Mesendoderm (in vitro differentiated cells): Measurements from ENCODE around the gene SOX9.

Experiments used
- DNase-seq: peaks from one replicate; pipeline ENCODE4 v3.0.0; 2013
- H2AK5ac ChIP-seq: 2 replicates; pipeline ENCODE4 v1.6.1; 2013; ENCODE audit warnings: low read length, inconsistent platforms
- H2BK120ac ChIP-seq: 2 replicates; pipeline ENCODE4 v1.6.1; 2013; ENCODE audit warnings: low read depth, mild to moderate bottlenecking, low read length, moderate library complexity, mixed read lengths
- H2BK15ac ChIP-seq: replicated peaks from 2 replicates; pipeline ENCODE4 v1.6.1; 2013; ENCODE audit warnings: low read depth, mild to moderate bottlenecking, moderate library complexity
- H2BK5ac ChIP-seq: 2 replicates; pipeline ENCODE4 v1.6.1; 2013; ENCODE audit warnings: low read length, inconsistent platforms
- H3K18ac ChIP-seq: 2 replicates; pipeline ENCODE4 v1.6.1; 2013; ENCODE audit warnings: mild to moderate bottlenecking, low read length, mixed read lengths
- H3K23ac ChIP-seq: one replicate; pipeline ENCODE4 v1.6.1; 2013; ENCODE audit warnings: low read length
- H3K27ac ChIP-seq: 2 replicates; pipeline ENCODE4 v1.5.1; 2013; ENCODE audit warnings: low read depth, mild to moderate bottlenecking, inconsistent platforms, low read length, moderate library complexity
- H3K27me3 ChIP-seq: 2 replicates; pipeline ENCODE4 v1.6.1; 2013; ENCODE audit warnings: low read length, control low read depth, mild to moderate bottlenecking, inconsistent platforms; ENCODE audit not compliant: insufficient read depth, poor library complexity
- H3K36me3 ChIP-seq: 2 replicates; pipeline ENCODE4 v1.6.1; 2013; ENCODE audit warnings: low read length, inconsistent platforms; ENCODE audit not compliant: control insufficient read depth, insufficient read depth
- H3K4ac ChIP-seq: one replicate; pipeline ENCODE4 v1.6.1; 2013; ENCODE audit warnings: low read depth, mild to moderate bottlenecking, low read length, moderate library complexity
- H3K4me1 ChIP-seq: 2 replicates; pipeline ENCODE4 v1.6.1; 2013; ENCODE audit warnings: low read depth, low read length, inconsistent platforms; ENCODE audit not compliant: control insufficient read depth
- H3K4me2 ChIP-seq: 2 replicates; pipeline ENCODE4 v1.6.1; 2013; ENCODE audit warnings: low read length
- H3K4me3 ChIP-seq: 2 replicates; pipeline ENCODE4 v1.5.1; 2013; ENCODE audit warnings: mild to moderate bottlenecking, low read length
- H3K56ac ChIP-seq: one replicate; pipeline ENCODE4 v1.6.1; 2013; ENCODE audit warnings: low read length
- H3K79me1 ChIP-seq: 2 replicates; pipeline ENCODE4 v1.6.1; 2013; ENCODE audit warnings: low read length, inconsistent platforms
- H3K79me2 ChIP-seq: 2 replicates; pipeline ENCODE4 v1.6.1; 2013; ENCODE audit warnings: mild to moderate bottlenecking, low read length; ENCODE audit not compliant: control insufficient read depth, insufficient read depth
- H3K9ac ChIP-seq: 2 replicates; pipeline ENCODE4 v1.6.1; 2013; ENCODE audit warnings: low read length, inconsistent platforms
- H4K5ac ChIP-seq: one replicate; pipeline ENCODE4 v1.6.1; 2013; ENCODE audit warnings: low read length
- H4K8ac ChIP-seq: one replicate; pipeline ENCODE4 v1.6.1; 2013; ENCODE audit warnings: low read depth, mild to moderate bottlenecking, control low read depth, low read length, moderate library complexity
- WGBS: extraction: QIAGEN DNeasy Blood & Tissue Kit; methylation state at CpG from one replicate; pipeline ENCODE4 v1.1.7; 2013; ENCODE audit warnings: low lambda C conversion rate, missing lambda C conversion rate; ENCODE audit not compliant: insufficient coverage; ENCODE audit errors: extremely low coverage; 5-methylcytosine and 5-hydroxymethylcytosine counted together

The SOX9 gene

DNA sequence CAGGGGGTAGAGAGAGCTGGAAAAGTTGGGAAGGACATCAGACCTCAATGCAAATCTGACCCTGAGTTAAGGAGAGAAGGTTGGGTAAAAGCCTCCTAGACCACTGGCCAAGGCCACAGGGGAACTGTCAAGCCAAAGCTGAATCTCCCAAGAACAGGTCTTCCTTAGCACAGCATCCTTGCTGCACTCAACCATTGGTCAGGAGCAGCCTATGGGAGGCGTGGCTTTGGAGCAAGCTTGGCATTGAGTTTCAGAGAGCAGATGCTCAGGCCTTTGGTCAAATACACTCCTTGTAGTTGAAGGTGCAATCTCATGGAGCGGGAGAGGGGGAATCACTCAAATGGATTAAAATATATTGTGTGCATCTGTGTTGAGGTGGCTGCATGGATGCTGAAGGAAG lies 21.8 kb downstream of the SOX9 start:
- WGBS = no CpG with 5 or more reads among the region's 2 CpGs
- no peak overlapping the region for H2BK120ac ChIP-seq
- no peak overlapping the region for H2BK15ac ChIP-seq
- H3K79me1 ChIP-seq = no peaks in the 10 kb centered on the region
- no peak overlapping the region for H3K23ac ChIP-seq
- H3K27ac ChIP-seq = no peak overlapping the region
- H3K4ac ChIP-seq = no peak overlapping the region
- no peaks in the 10 kb centered on the region for H3K4me1 ChIP-seq
- no peak overlapping the region for H3K56ac ChIP-seq
- no peak overlapping the region for H4K8ac ChIP-seq
- no peak overlapping the region for H4K5ac ChIP-seq
- H3K36me3 ChIP-seq = no peaks in the 10 kb centered on the region
- H3K4me2 ChIP-seq = no peak overlapping the region
- H3K4me3 ChIP-seq = no peak overlapping the region
- H3K27me3 ChIP-seq = no peaks in the 10 kb centered on the region
- H2AK5ac ChIP-seq = no peak overlapping the region
- H3K9ac ChIP-seq = no peak overlapping the region
- no peak for DNase-seq
- H3K18ac ChIP-seq = no peak overlapping the region
- H2BK5ac ChIP-seq = no peak overlapping the region
- no peaks in the 10 kb centered on the region for H3K79me2 ChIP-seq

- no peak overlapping the region for H3K4ac ChIP-seq
- H3K56ac ChIP-seq = no peak overlapping the region
- WGBS = no CpG with 5 or more reads among the region's 5 CpGs
- H4K8ac ChIP-seq = no peak overlapping the region
- no peaks in the 10 kb centered on the region for H3K4me1 ChIP-seq
- H3K79me1 ChIP-seq = no peaks in the 10 kb centered on the region
- no peak overlapping the region for H3K18ac ChIP-seq
- H3K4me2 ChIP-seq = no peak overlapping the region
- H3K27me3 ChIP-seq = no peaks in the 10 kb centered on the region
- H2BK5ac ChIP-seq = no peak overlapping the region
- H4K5ac ChIP-seq = no peak overlapping the region
- H3K79me2 ChIP-seq = no peaks in the 10 kb centered on the region
- no peak overlapping the region for H3K9ac ChIP-seq
- no peak overlapping the region for H3K27ac ChIP-seq
- no peak for DNase-seq
- H3K36me3 ChIP-seq = no peaks in the 10 kb centered on the region
- H2BK120ac ChIP-seq = no peak overlapping the region
- no peak overlapping the region for H2AK5ac ChIP-seq
- H2BK15ac ChIP-seq = no peak overlapping the region
- H3K4me3 ChIP-seq = no peak overlapping the region
- no peak overlapping the region for H3K23ac ChIP-seq
Measured at GRCh38 chr17:72143245-72143644, 22.4 kb downstream of the SOX9 start.

DNA sequence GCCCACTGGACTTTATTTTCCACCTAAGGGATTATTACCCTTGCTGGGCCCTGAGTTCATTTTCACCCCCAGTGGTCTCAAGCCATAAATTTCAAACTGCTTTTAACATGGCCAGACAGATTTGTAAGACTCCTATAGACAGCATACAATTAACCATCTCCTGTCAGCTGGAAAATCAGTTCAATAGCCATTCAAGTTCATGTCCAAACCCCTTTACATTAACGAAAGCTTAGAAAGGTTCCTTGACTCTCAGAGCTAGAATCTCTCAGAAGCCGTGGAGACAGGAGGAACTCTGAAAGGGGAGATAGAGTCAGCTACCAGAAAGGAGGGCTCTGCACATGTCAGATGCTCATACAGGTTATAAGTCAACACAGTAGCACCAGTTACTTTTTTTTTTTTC lies 23.3 kb downstream of the SOX9 start:
- Histone ChIP-seq H3K4me2 (no peak overlapping the region), H3K27me3 (no peaks in the 10 kb centered on the region), H3K4ac (no peak overlapping the region), H3K18ac (no peak overlapping the region), H3K36me3 (no peaks in the 10 kb centered on the region), H3K56ac (no peak overlapping the region), H2BK15ac (no peak overlapping the region), H4K8ac (no peak overlapping the region), H2BK5ac (no peak overlapping the region), H4K5ac (no peak overlapping the region), H3K9ac (no peak overlapping the region), H3K79me1 (no peaks in the 10 kb centered on the region), H3K23ac (no peak overlapping the region), H2AK5ac (no peak overlapping the region), H3K4me3 (no peak overlapping the region), H3K4me1 (no peaks in the 10 kb centered on the region), H2BK120ac (no peak overlapping the region), H3K79me2 (no peaks in the 10 kb centered on the region), H3K27ac (no peak overlapping the region)
- WGBS = no CpG with 5 or more reads among the region's 2 CpGs
- no peak for DNase-seq

DNA sequence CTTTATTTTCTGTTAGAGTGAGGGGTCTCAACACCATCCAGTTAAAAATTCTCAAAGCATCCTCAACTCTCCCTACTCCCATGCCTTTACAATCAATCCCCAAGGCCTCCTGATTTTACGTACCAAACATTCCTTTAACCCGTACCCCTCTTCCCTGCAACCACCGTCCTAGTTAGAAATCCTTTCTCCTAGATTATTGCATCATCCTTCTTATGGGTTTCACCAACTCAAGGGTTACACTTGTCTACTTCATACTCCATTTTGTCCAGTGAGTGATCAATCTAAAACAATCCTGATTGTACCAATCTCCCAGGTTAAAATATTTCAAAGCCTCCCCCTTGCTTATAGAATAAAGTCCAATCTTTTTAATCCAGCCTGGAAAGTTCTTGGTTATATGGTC lies 24.7 kb downstream of the SOX9 start:
- no peak for DNase-seq
- no peak overlapping the region for H3K56ac ChIP-seq
- no peaks in the 10 kb centered on the region for H3K27me3 ChIP-seq
- H4K5ac ChIP-seq = no peak overlapping the region
- H2BK120ac ChIP-seq = no peak overlapping the region
- H3K36me3 ChIP-seq = no peaks in the 10 kb centered on the region
- H3K4ac ChIP-seq = no peak overlapping the region
- H3K9ac ChIP-seq = no peak overlapping the region
- no peak overlapping the region for H3K4me3 ChIP-seq
- H3K4me1 ChIP-seq = no peaks in the 10 kb centered on the region
- H2BK5ac ChIP-seq = no peak overlapping the region
- H3K27ac ChIP-seq = no peak overlapping the region
- no peak overlapping the region for H3K4me2 ChIP-seq
- H3K79me1 ChIP-seq = no peaks in the 10 kb centered on the region
- H2BK15ac ChIP-seq = no peak overlapping the region
- no peak overlapping the region for H3K18ac ChIP-seq
- no peak overlapping the region for H2AK5ac ChIP-seq
- no peaks in the 10 kb centered on the region for H3K79me2 ChIP-seq
- H4K8ac ChIP-seq = no peak overlapping the region
- no peak overlapping the region for H3K23ac ChIP-seq
- WGBS = 100% methylated on average over 3 of the region's 3 CpGs

DNA sequence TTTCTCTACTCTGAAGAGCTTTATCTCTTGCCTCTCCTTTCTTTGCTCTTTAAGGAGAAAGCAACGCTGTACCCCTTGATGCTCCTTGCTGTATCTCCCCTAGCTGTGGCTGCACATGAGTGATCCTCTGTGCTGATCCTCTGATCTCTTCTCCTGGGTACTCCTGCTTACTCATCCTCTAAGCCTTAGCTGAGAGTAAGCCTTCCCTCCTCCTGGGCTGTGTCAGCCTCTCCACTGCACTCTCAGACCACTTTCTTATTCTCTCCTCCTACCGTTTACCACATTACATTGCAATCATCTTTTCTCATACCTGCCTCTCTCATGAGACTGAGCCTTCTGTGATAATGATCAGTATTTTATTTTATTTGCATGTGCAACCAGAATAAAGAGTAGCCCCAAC lies 25.1 kb downstream of the SOX9 start:
- H4K5ac ChIP-seq = no peak overlapping the region
- no peak for DNase-seq
- no peak overlapping the region for H2BK5ac ChIP-seq
- H3K4me2 ChIP-seq = no peak overlapping the region
- no peaks in the 10 kb centered on the region for H3K27me3 ChIP-seq
- H3K9ac ChIP-seq = no peak overlapping the region
- no CpG with 5 or more reads among the region's 2 CpGs for WGBS
- no peak overlapping the region for H3K4me3 ChIP-seq
- no peak overlapping the region for H4K8ac ChIP-seq
- H3K27ac ChIP-seq = no peak overlapping the region
- no peak overlapping the region for H2AK5ac ChIP-seq
- H3K23ac ChIP-seq = no peak overlapping the region
- H2BK120ac ChIP-seq = no peak overlapping the region
- H3K79me1 ChIP-seq = no peaks in the 10 kb centered on the region
- no peak overlapping the region for H3K56ac ChIP-seq
- no peaks in the 10 kb centered on the region for H3K79me2 ChIP-seq
- no peak overlapping the region for H2BK15ac ChIP-seq
- H3K4ac ChIP-seq = no peak overlapping the region
- no peak overlapping the region for H3K18ac ChIP-seq
- H3K4me1 ChIP-seq = no peaks in the 10 kb centered on the region
- no peaks in the 10 kb centered on the region for H3K36me3 ChIP-seq

GRCh38 chr17:72146371-72146770 lies 25.6 kb downstream of the SOX9 start:
- no peaks in the 10 kb centered on the region for H3K79me2 ChIP-seq
- no peak overlapping the region for H3K4me2 ChIP-seq
- H3K79me1 ChIP-seq = no peaks in the 10 kb centered on the region
- H3K27ac ChIP-seq = no peak overlapping the region
- H3K4me3 ChIP-seq = no peak overlapping the region
- no peak overlapping the region for H2BK15ac ChIP-seq
- no peak overlapping the region for H4K8ac ChIP-seq
- no peak overlapping the region for H3K56ac ChIP-seq
- H3K27me3 ChIP-seq = no peaks in the 10 kb centered on the region
- H3K36me3 ChIP-seq = no peaks in the 10 kb centered on the region
- no peak overlapping the region for H3K18ac ChIP-seq
- H4K5ac ChIP-seq = no peak overlapping the region
- H2BK5ac ChIP-seq = no peak overlapping the region
- no peak overlapping the region for H3K4ac ChIP-seq
- H2AK5ac ChIP-seq = no peak overlapping the region
- H2BK120ac ChIP-seq = no peak overlapping the region
- WGBS = no CpG with 5 or more reads among the region's 2 CpGs
- no peak overlapping the region for H3K9ac ChIP-seq
- H3K23ac ChIP-seq = no peak overlapping the region
- no peak for DNase-seq
- peaks cover 4% of the 10 kb centered on the region for H3K4me1 ChIP-seq
